G401.6 (cell line): ENCODE measurements around the gene NXF3.
"Not testable (repeated sequence)": the region's sequence is repeated elsewhere in the genome, so short reads cannot be mapped to it uniquely, and the experiment has no call there.

Experiments
- FAIRE-seq: peaks from 2 replicates; lab custom pipeline; 2012; peaks lifted over from hg19 to GRCh38; lab: Jason Lieb, UNC

Gene NXF3

GRCh38 chrX:103033371-103033770, 59.6 kb downstream of the NXF3 start:
- FAIRE-seq = not testable (repeated sequence)
